COR-L47 (cell line): ENCODE data around the gene BTC.
"Not testable (repeated sequence)": the region's sequence is repeated elsewhere in the genome, so short reads cannot be mapped to it uniquely, and the experiment has no call there.

ENCODE experiments used
- DNase-seq: peaks from one replicate; lab custom pipeline; 2025; lab: John Stamatoyannopoulos, UW

BTC gene

GRCh38 chr4:74794382-74795010, at the start of gene BTC:
Gene BTC (minus strand): TSS chr4:74794523. CDS start chr4:74794325, 198 bp downstream.
- peak; percentile 75 for DNase-seq

GRCh38 chr4:74840936-74841509, 46.7 kb upstream of the BTC start:
- no peak for DNase-seq

DNA sequence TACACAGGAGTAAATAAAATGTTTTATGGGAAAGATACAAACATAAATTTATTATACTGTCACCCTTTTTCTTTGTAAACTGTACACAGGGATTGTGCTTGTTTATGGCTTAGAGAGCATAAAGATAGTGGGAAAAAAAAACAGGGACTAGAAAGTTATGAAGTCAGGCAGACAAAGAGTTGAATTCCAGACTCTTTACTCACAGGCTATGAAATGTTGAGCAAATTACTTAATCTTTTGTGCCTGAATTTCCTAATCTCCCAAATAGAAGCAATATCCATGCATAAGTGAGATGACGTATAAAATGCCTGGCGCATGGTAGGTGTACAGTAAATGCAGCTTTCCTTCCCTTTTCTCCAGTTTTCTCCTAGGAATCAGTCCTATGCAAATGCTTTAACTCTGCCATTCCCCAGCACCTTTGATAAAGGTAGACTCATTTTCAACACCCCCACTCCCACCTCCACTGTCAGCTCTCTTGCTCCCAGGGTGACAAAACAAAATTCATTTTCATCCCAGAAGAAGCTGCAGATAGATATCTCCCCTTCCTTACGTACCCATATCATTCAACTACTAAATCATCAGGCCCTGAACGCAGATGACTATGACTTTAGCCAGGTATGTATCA, 44.5 kb upstream of the BTC start:
- no peak for DNase-seq

DNA sequence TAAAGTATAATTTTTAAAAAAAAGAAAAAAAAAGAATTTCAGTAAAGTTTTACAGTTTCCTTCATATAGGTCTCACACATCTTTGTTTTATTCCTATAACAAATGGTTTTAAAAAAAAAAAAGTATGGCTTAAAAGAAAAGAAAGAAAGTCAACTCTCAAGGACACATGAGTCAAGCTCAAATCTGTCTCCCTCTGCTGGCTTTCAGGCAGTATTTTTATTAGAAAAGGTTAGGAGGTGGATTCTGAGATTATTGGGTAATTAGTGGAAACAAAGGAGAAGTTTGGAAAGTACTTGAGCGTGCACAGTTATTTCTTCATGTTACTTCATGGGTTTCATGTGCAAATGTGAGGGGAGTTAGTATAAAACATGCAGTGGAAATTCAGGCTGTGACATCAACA, 36.6 kb upstream of the BTC start:
- no peak for DNase-seq

DNA sequence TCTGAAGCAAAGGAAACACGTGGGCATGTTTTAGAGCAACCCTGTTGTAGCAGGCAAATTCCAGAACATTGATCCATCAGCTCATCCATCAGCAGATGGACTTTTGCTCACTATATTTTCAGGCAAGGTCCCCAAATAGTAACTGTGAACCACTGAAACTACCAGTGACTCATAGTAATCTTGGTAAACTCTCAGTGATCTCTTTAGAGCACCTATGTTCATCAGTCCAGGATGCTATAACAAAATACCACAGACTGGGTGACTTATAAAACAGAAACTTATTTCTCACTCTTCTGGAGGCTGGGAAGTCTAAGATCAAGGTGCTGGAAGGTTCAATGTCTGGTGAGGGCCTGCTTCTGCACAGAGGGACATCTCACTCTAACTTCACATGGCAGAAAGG, 28.9 kb upstream of the BTC start:
- DNase-seq, result no peak

GRCh38 chr4:74822603-74823002, 28.3 kb upstream of the BTC start:
- no peak for DNase-seq

- DNase-seq, result no peak
These were observed 27.2 kb upstream of the BTC start for GRCh38 chr4:74821541-74821940.

GRCh38 chr4:74814052-74814451, 19.7 kb upstream of the BTC start:
- DNase-seq, result no peak

DNA sequence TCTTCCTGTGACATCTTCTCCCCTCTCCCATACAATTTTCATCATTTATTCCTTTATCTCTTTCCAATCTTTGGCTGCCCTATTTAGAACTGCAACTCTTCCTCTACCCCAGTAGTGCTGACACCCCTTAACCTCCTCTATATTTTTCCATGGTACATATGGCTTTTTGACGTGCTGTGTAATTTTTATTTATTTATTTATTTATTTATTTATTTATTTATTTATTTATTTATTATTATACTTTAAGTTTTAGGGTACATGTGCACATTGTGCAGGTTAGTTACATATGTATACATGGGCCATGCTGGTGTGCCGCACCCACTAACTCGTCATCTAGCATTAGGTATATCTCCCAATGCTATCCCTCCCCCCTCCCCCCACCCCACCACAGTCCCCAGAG, 17.7 kb upstream of the BTC start:
- DNase-seq, result not testable (repeated sequence)

DNA sequence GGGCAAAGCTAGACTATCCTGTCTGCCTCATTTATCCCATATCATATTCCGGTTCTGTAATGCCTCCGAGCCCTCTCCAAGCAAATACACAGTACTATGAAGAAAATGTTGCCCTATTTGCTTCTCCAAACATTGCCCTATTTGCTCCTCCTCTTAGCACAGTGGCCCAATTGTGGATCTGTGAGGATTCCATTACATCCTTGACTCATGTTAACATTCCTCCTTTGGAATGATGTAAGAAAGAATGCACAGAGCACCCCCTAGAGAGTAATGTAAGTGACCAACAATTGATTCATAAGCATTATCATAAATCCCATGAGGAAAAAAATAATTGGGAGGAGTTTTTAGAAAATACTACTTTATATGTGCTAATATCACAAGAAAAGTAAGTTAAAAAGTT, 11.3 kb upstream of the BTC start:
- DNase-seq, result no peak

DNA sequence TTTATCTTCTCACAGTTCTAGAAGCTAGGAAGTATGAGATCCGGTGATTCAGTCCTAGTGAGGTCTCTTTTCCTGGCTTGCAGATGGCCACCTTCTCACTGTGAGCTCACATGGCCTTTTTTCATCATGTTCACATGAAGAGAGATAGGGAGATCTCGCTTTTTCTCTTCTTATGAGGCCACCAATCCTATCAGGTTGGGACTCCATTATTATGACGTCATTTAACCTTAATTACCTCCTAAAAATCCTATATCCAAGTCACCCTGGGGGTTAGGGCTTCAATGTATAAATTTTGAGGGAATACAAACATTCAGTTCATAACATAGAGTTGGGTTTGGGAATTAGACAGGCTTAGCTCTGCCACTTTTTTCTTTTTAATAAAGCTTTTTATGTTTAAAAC, 6.0 kb upstream of the BTC start:
- DNase-seq, result no peak

DNA sequence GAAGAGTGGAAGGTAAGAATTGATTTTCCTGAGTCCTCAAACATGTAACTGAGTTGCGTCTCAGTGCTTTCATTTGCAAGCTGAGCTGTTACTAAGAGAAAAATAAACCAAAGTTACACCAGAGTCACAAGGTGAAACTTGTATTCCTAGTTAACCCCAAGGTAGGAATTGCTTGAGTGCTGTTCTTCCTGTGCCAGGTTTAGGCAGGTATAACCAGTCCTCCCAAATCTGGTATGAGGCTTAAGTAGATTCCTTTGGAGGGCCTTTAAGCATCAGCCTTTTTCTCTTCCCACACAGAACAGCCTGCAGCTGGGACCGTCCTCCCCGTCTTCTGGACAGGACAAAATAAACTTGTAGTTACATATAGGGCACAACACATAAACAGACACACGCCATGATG, 2.3 kb upstream of the BTC start:
- no peak for DNase-seq

- DNase-seq, result peak; percentile 74
These were observed 454 bp downstream of the BTC start for GRCh38 chr4:74793757-74794381.

DNA sequence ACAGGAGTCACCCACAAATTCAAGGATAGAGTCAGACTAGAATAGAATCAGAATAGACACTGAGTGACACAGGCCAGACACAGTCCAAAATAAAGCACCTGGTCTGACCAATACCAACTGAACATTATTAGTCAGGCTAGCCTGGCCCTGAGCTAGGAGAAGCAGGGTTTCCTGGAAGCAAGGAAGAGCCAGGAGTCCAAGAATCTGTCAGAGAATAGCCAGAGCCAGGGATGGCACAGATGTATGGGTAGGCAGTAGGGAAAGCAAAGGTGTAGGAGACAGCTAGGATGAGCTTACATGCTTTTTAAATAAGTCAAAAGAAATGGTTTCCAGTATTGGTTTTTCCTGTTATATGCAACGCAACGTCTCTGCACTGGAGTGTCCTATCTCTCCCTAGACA, 3.7 kb downstream of the BTC start:
- DNase-seq, result no peak

GRCh38 chr4:74789518-74789917, 4.8 kb downstream of the BTC start:
- DNase-seq, result no peak

GRCh38 chr4:74777531-74777930, 16.8 kb downstream of the BTC start:
- DNase-seq, result no peak

DNA sequence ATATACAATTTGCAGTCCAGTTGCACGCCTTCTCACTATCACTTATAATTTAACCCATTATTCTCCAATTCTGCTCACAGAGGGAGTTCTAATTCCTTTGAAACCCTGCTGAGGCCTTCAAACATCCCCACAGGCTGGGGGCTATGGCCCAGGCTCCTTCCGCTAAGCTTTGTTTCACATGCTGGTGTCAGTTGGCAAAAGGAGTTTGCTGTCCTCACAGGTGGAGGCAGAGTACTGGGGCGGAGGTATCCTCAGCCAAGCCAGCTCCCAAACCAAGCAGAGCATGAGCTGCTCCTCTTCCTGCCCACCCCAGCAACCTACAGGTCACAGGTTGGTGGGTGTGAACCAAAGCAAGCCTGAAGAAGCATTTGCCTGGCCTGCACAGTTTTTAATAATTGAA, 21.5 kb downstream of the BTC start:
- no peak for DNase-seq

DNA sequence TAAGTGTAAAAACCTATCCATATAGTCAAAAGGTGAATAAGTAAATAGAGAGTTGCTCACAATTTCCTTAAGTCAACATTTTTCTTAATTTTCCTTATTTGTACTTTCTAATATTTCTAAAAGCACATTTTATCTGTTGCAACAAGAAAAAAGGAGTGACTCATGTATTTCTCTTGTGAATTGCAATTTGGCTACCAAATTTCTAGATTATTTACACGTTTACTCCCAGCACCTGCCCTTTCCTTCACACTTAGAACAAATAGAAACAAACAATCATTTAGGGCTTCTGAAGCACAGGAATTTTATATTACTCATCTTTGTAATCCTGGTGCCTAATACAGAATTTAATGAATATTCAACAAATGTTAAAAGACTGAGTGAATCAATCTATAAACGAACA, 22.2 kb downstream of the BTC start:
- DNase-seq, result no peak

DNA sequence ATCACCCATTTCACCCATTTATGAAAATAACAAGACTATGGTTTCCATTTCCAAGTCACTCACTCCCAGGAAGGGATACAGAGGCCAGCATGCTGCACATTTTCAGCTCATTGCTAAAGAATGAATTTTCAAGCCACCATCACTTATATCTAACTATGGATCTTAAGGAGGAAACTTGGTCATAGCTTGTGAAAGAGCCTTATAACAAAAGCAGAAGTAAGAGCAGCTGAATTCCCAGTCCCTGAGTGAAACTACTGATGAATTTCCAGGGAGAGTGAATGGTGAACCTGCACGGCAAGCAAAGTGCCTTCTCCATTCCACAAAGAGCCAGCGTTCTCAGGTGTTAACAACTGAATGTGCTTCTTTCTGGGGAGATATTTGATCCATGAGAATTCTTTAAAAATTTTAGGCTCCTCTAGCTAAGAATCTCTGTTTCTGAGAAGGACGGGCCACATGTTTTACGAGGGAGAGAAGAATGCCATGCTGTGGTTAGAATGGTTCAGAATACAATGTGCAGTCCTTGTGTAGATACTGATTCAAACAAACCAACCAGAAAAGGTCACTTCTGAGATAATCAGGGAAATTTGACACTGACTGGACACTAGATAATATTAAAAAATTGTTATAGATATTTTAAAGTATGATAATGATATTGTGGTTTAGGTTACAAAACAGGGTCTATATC, 24.0 kb downstream of the BTC start:
- DNase-seq, result no peak

DNA sequence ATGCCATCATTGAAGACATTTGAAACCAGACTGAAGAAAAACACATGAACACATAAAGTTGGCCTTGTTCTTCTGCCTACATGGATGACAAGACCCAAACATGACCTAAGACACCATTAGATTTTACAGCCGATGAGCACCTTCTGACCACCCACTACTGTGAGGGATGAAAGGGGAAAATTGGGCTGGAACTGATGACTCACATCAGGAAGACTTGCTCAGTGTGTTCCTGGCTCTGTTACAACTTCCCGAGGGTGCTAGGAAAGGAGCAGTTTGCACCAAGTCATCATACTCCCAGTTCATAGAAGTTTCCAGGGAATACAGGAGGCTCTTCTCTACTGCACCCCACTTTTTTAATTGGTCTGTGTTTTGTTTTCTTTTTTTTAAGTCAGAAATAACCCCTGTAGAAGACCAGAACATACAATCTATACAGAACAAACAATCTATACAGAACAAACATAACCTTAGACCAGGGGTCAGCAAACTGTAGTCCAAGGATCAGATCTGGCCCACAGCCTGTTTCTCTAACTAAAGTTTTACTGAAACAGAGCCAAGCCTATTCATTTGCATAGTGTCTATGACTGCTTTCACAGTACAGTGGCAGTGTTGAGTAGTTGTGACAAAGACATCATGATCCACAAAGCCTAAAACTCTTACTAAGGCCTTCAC, 25.3 kb downstream of the BTC start:
- DNase-seq, result no peak

- DNase-seq, result no peak
These were observed 30.2 kb downstream of the BTC start for GRCh38 chr4:74764119-74764518.

- no peak for DNase-seq
These were observed 35.7 kb downstream of the BTC start for GRCh38 chr4:74758551-74759145.
